H9 (cell line): ENCODE data around the gene SFXN2. TPM values are rescaled to one million over a fixed set of nuclear protein-coding genes. Genes with fewer than 3 reads are reported as not detected.

Experiments
- DNase-seq: peaks from one replicate; pipeline ENCODE4 v3.0.0-alpha.2; 2017
- H2AFZ ChIP-seq: one replicate; pipeline ENCODE4 v1.6.1; 2013; ENCODE audit warnings: mild to moderate bottlenecking, low read length, control low read depth, moderate library complexity
- H2AK5ac ChIP-seq: 2 replicates; pipeline ENCODE4 v1.6.1; 2013; ENCODE audit warnings: low read length, control low read depth, mixed read lengths; ENCODE audit not compliant: insufficient read length
- H2BK120ac ChIP-seq: one replicate; pipeline ENCODE4 v1.6.1; 2013; ENCODE audit warnings: low read depth, mild to moderate bottlenecking, low read length, control low read depth, inconsistent platforms; ENCODE audit not compliant: poor library complexity, severe bottlenecking
- H2BK12ac ChIP-seq: 2 replicates; pipeline ENCODE4 v1.6.1; 2013; ENCODE audit warnings: low read length, control low read depth, mixed read lengths, low read depth; ENCODE audit not compliant: insufficient read length
- H2BK15ac ChIP-seq: 2 replicates; pipeline ENCODE4 v1.6.1; 2013; ENCODE audit warnings: low read depth, low read length, control low read depth
- H2BK20ac ChIP-seq: one replicate; pipeline ENCODE4 v1.6.1; 2013; ENCODE audit warnings: low read depth, mild to moderate bottlenecking, low read length, control low read depth, inconsistent platforms; ENCODE audit not compliant: poor library complexity, severe bottlenecking
- H2BK5ac ChIP-seq: 2 replicates; pipeline ENCODE4 v1.6.1; 2013; ENCODE audit warnings: low read length, control low read depth, mixed read lengths; ENCODE audit not compliant: insufficient read length
- H3K14ac ChIP-seq: 2 replicates; pipeline ENCODE4 v1.6.1; 2013; ENCODE audit warnings: low read length, control low read depth; ENCODE audit not compliant: insufficient read depth
- H3K18ac ChIP-seq: 2 replicates; pipeline ENCODE4 v1.6.1; 2013; ENCODE audit warnings: low read depth, mild to moderate bottlenecking, mixed read lengths, low read length, control low read depth; ENCODE audit not compliant: insufficient read length
- H3K23ac ChIP-seq: 2 replicates; pipeline ENCODE4 v1.6.1; 2013; ENCODE audit warnings: low read length, control low read depth, mixed read lengths, low read depth; ENCODE audit not compliant: insufficient read length
- H3K23me2 ChIP-seq: 2 replicates; pipeline ENCODE4 v1.6.1; 2013; ENCODE audit warnings: low read depth, mild to moderate bottlenecking, mixed read lengths, low read length, control low read depth; ENCODE audit not compliant: insufficient read length, poor library complexity, severe bottlenecking
- H3K27ac ChIP-seq: 2 replicates; pipeline ENCODE4 v1.5.1; 2013; ENCODE audit warnings: low read length, control low read depth, mixed read lengths, low read depth; ENCODE audit not compliant: insufficient read length
- H3K27me3 ChIP-seq: 2 replicates; pipeline ENCODE4 v1.6.1; 2013; ENCODE audit warnings: low read length, control low read depth, inconsistent platforms; ENCODE audit not compliant: insufficient read depth
- H3K4ac ChIP-seq: 2 replicates; pipeline ENCODE4 v1.6.1; 2013; ENCODE audit warnings: low read depth, mild to moderate bottlenecking, control low read depth, inconsistent platforms, low read length, moderate library complexity
- H3K4me1 ChIP-seq: 2 replicates; pipeline ENCODE4 v1.6.1; 2013; ENCODE audit warnings: low read length, control low read depth, inconsistent platforms; ENCODE audit not compliant: insufficient read depth
- H3K4me2 ChIP-seq: 2 replicates; pipeline ENCODE4 v1.6.1; 2013; ENCODE audit warnings: low read length, control low read depth, mixed read lengths; ENCODE audit not compliant: insufficient read length, insufficient read depth
- H3K56ac ChIP-seq: 2 replicates; pipeline ENCODE4 v1.6.1; 2013; ENCODE audit warnings: low read depth, mild to moderate bottlenecking, mixed read lengths, low read length, control low read depth; ENCODE audit not compliant: insufficient read length
- H3K79me1 ChIP-seq: 2 replicates; pipeline ENCODE4 v1.6.1; 2013; ENCODE audit warnings: low read depth, mild to moderate bottlenecking, moderate library complexity, low read length, control low read depth, inconsistent platforms; ENCODE audit not compliant: insufficient read depth, poor library complexity, severe bottlenecking
- H3K79me2 ChIP-seq: 2 replicates; pipeline ENCODE4 v1.6.1; 2013; ENCODE audit warnings: low read length, control low read depth, inconsistent platforms; ENCODE audit not compliant: insufficient read depth
- H3K9ac ChIP-seq: 2 replicates; pipeline ENCODE4 v1.6.1; 2013; ENCODE audit warnings: low read length, control low read depth, mixed read lengths; ENCODE audit not compliant: insufficient read length; ENCODE audit errors: extremely low read depth
- H3K9me3 ChIP-seq: one replicate; pipeline ENCODE4 v1.6.1; 2013; ENCODE audit warnings: low read depth, low read length, inconsistent platforms; ENCODE audit not compliant: control insufficient read depth
- H3T11ph ChIP-seq: one replicate; pipeline ENCODE4 v1.6.1; 2013; ENCODE audit warnings: mild to moderate bottlenecking, low read length, control low read depth, inconsistent platforms
- H4K20me1 ChIP-seq: one replicate; pipeline ENCODE4 v1.6.1; 2013; ENCODE audit not compliant: control insufficient read depth, insufficient read length, insufficient read depth
- H4K5ac ChIP-seq: 2 replicates; pipeline ENCODE4 v1.6.1; 2013; ENCODE audit warnings: low read depth, mild to moderate bottlenecking, mixed read lengths, low read length, control low read depth; ENCODE audit not compliant: insufficient read length
- H4K8ac ChIP-seq: replicated peaks from 2 replicates; pipeline ENCODE4 v1.6.1; 2013; ENCODE audit warnings: low read length, control low read depth, mixed read lengths, low read depth; ENCODE audit not compliant: insufficient read length
- H4K91ac ChIP-seq: 2 replicates; pipeline ENCODE4 v1.6.1; 2013; ENCODE audit warnings: low read depth, mild to moderate bottlenecking, moderate library complexity, mixed read lengths, low read length, control low read depth; ENCODE audit not compliant: insufficient read length
- H3K27ac Mint-ChIP-seq, 3 experiments: 2 replicates in 2 of 3; 3 replicates in 1 of 3; pipeline ENCODE4 v1.8.0; 2020 to 2021; ENCODE audit warnings: mixed read lengths in 3 of 3, mild to moderate bottlenecking in 1 of 3, moderate library complexity in 1 of 3
- H3K27me3 Mint-ChIP-seq: 2 replicates; pipeline ENCODE4 v1.8.0; 2021; ENCODE audit warnings: low read depth, mild to moderate bottlenecking, moderate library complexity, mixed read lengths
- H3K36me3 Mint-ChIP-seq, 3 experiments: 2 replicates in 2 of 3; 3 replicates in 1 of 3; pipeline ENCODE4 v1.8.0; 2020 to 2021; ENCODE audit warnings: low read depth in 3 of 3, mixed read lengths in 3 of 3; ENCODE audit not compliant: insufficient read depth in 1 of 3
- H3K4me1 Mint-ChIP-seq, 2 experiments: 2 replicates each; pipeline ENCODE4 v1.8.0; 2020; ENCODE audit warnings: mixed read lengths in 2 of 2
- H3K4me3 Mint-ChIP-seq, 2 experiments: 2 replicates in 1 of 2; 3 replicates in 1 of 2; pipeline ENCODE4 v1.8.0; 2020 to 2021; ENCODE audit warnings: mild to moderate bottlenecking in 2 of 2, mixed read lengths in 2 of 2, moderate library complexity in 1 of 2
- H3K9me3 Mint-ChIP-seq, 2 experiments: 2 replicates in 1 of 2; 3 replicates in 1 of 2; pipeline ENCODE4 v1.8.0; 2020; ENCODE audit warnings: mild to moderate bottlenecking in 2 of 2, mixed read lengths in 2 of 2, moderate library complexity in 1 of 2
- WGBS: extraction: QIAGEN DNeasy Blood & Tissue Kit; methylation state at CpG from one replicate; pipeline ENCODE4 v1.1.7; 2013; ENCODE audit warnings: missing lambda C conversion rate, low lambda C conversion rate, mixed read lengths; ENCODE audit not compliant: insufficient read length; ENCODE audit errors: extremely low coverage; 5-methylcytosine and 5-hydroxymethylcytosine counted together
- total RNA-seq: library from RNA; stranded (reverse); gene quantifications from 2 replicates; pipeline ENCODE4 v1.2.1, GENCODE V29; 2021
- TF ChIP-seq, protein P1 (sequence below): fragments of 200-600 bp; sonication (generic); conservative IDR thresholded peaks from 3 replicates; pipeline ENCODE4 v1.8.0; 2021; ENCODE audit warnings: antibody characterized with exemption, mild to moderate bottlenecking

Gene SFXN2
- total RNA-seq, 1 experiment from 2014 or later, result 34.7 TPM

- Histone ChIP-seq H3K27ac (no peak within 1 kb of the TSS), H2BK20ac (no peak within 1 kb of the TSS), H4K8ac (no peak within 1 kb of the TSS), H2BK5ac (no peak within 1 kb of the TSS), H3K23me2 (peaks cover 11% of the 10 kb centered on the region), H3K27me3 (no peaks in the 10 kb centered on the region), H3K4me2 (peak within 1 kb of the TSS; percentile 95), H2AK5ac (no peak within 1 kb of the TSS), H3K9ac (peak within 1 kb of the TSS; percentile 83), H4K20me1 (no peaks in the 10 kb centered on the region), H4K5ac (no peak within 1 kb of the TSS), H4K91ac (no peak within 1 kb of the TSS), H2BK15ac (no peak within 1 kb of the TSS), H3K4me1 (peaks cover 8% of the 10 kb centered on the region; the same call in 1 of the 2 replicates), H3K9me3 (no peaks in the 10 kb centered on the region), H3T11ph (no peak within 1 kb of the TSS), H2BK12ac (no peak within 1 kb of the TSS), H3K18ac (peak within 1 kb of the TSS; percentile 80), H2AFZ (peak within 1 kb of the TSS; percentile 11), H3K56ac (no peak within 1 kb of the TSS), H2BK120ac (no peak within 1 kb of the TSS), H3K79me2 (peaks cover 3% of the 10 kb centered on the region; the same call in 1 of the 2 replicates), H3K4ac (no peak within 1 kb of the TSS), H3K14ac (peak within 1 kb of the TSS; percentile 76), H3K79me1 (peaks cover 3% of the 10 kb centered on the region), H3K23ac (no peak within 1 kb of the TSS)
- TF ChIP-seq, protein P1, sequence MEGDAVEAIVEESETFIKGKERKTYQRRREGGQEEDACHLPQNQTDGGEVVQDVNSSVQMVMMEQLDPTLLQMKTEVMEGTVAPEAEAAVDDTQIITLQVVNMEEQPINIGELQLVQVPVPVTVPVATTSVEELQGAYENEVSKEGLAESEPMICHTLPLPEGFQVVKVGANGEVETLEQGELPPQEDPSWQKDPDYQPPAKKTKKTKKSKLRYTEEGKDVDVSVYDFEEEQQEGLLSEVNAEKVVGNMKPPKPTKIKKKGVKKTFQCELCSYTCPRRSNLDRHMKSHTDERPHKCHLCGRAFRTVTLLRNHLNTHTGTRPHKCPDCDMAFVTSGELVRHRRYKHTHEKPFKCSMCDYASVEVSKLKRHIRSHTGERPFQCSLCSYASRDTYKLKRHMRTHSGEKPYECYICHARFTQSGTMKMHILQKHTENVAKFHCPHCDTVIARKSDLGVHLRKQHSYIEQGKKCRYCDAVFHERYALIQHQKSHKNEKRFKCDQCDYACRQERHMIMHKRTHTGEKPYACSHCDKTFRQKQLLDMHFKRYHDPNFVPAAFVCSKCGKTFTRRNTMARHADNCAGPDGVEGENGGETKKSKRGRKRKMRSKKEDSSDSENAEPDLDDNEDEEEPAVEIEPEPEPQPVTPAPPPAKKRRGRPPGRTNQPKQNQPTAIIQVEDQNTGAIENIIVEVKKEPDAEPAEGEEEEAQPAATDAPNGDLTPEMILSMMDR, result peak; percentile 70
- Mint-ChIP-seq H3K36me3 (peaks cover 4 to 20% (median 8%) of the 10 kb centered on the region in 3 experiments; a peak in 6 of 7 replicates), H3K27me3 (no peaks in the 10 kb centered on the region), H3K27ac (peak within 1 kb of the TSS; percentile 85 to 97 (median 94)), H3K4me1 (peaks cover 37 to 44% of the 10 kb centered on the region in 2 experiments), H3K4me3 (peak within 1 kb of the TSS; percentile 83 to 92), H3K9me3 (no peaks in the 10 kb centered on the region)
- no CpG with 5 or more reads among the region's 62 CpGs for WGBS
- peak; percentile 99 for DNase-seq
Observed at GRCh38 chr10:102713814-102714620, 419 bp upstream of the SFXN2 start, which contains the start of gene ARL3. Gene ARL3, minus strand, starts transcription at chr10:102714397. Its CDS starts 122 bp downstream, at chr10:102714275.
